ENCODE measurements around the gene UBL3.

UBL3 gene

DNA sequence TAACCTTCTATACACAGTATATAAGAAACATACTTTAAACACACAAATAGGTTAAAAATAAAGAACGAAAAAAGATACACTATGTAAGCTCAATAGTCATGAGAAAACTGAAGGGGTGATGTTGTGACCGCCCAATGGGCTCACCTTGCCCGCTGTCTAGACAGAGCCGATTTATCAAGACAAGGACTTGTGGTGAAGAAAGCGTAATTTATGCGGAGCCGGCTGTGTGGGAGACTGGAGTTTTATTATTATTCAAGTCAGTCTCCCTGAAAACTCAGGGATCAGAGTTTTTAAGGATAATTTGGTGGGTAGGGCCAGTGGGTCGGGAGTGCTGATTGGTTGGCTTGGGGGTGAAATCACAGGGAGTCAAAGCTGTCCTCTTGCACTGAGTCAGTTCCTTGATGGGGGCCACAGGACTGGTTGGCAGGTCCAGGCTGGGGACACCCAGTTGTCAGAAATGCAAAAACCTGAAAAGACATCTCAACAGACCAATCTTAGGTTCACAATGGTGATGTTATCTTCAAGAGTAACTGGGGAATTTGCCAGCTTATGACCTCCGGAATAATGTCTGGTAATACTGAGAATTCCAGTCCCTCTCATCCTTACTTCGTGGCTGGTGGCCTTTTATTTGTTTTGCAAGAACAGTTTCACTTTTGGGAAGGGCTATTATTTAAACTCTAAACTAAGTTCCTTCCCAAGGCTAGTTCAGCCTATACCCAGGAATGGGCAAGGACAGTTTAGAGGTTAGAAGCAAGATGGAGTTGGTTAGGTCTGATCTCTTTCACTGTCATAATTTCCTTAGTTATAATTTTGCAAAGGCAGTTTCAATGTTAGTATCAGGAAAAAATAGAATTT, 96.6 kb downstream of the UBL3 start:
- DNase-seq, result no peak

GRCh38 chr13:29752175-29752574, 98.2 kb downstream of the UBL3 start:
- DNase-seq, result no peak

GRCh38 chr13:29750183-29750530, 100.3 kb downstream of the UBL3 start:
- no peak for DNase-seq

DNA sequence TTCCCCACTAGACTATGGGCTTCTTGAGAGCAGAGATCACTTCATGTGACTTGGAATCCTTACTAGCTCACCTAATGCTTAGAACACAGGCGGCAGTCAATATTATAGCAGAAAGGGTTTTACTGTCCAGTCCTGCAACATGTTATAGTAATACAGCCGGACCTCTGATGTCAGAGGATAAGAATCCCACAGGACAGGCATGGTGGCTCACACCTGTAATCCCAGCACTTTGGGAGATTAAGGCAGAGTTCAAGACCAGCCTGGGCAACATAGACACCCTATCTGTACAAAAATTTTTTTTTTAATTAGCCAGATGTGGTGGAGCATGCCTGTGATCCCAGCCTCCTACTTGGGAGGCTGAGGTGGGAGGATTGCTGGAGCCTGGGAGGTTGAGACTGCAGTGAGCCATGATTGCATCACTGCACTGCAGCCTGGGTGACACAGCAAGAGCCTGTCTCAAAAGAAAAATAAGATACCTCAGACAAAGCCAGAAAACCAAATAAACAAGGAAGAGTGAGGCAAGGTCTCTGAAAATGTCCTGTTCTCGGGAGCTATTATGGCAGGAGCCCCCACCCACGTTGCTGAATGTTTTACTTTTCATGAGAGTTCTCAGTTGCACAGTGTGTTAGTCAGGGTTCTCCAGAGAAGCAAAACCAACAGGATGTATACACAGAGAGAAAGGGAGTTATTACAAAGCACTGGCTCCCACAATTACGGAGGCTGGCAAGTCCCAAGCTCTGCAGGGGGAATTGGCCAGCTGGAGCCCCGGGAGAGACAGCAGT, 100.8 kb downstream of the UBL3 start:
- peak; percentile 3 for DNase-seq

DNA sequence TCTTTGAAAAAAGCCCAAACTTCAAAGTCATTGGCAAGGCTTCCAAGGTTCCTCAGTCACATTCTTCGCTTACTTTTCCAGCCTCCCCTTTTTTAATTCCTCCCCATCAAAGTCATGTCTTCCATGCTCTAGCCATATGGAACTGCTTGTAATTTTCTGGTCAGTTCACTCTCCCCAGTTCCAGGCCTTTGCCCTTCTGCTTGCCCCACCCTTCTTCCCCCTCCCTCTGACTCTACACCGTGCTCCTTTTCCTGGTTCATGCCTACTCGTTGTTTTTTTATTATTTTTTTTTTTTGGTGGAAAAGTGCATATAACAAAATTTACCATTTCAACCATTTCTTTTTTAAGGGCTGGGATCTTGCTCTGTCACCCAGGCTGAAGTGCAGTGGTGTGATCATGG, 102.3 kb downstream of the UBL3 start:
- no peak for DNase-seq

DNA sequence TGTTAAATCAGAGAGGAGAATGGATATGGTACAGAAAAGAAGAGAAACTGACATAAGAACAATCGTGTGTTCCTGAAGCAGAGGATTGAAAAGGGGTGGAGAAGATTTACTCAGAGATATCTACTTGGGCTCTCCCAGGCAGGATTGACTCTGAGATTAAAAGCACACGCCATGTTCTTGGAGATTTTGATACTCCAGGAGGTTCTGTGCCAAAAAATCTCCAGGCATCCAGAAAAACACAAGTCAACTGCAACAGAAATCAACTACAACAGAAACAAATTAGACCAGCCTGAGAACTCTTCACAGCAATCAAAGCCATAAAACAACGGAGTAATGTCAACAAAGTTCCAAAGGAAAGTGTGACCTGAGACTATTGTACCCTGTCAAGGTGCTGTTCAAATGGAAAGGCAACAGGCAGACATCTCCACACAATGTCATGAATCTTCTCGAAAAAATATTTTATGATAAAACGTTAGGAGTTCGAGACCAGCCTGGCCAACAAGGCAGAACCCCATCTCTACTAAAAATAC, 104.2 kb downstream of the UBL3 start:
- no peak for DNase-seq

DNA sequence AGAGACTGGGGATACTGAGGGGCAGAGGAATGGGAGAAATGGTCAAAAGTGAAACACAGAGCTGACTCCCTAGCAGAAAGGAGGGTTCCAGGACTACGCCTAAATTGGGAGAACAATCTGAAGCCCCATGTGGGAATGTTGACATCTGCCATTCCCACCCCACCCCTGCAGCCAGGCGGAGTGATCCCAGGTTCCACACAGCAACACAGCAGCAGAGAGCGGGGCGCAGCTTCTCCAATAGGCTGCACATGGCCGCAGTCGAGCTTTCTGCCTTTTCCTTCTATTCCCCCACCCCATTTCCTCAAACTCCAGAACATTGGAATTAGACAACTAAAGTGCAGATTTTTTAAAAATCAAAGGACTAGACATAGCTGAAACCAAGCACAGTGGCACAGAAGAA, 104.7 kb downstream of the UBL3 start:
- DNase-seq, result no peak

- no peak for DNase-seq
Observed at GRCh38 chr13:29743201-29743786, 107.1 kb downstream of the UBL3 start.

- no peak for DNase-seq
Observed at GRCh38 chr13:29740961-29741360, 109.5 kb downstream of the UBL3 start.

GRCh38 chr13:29737061-29737460, 113.4 kb downstream of the UBL3 start:
- DNase-seq, result no peak

- DNase-seq, result peak; percentile 90
Observed at GRCh38 chr13:29733147-29733611, 117.2 kb downstream of the UBL3 start.

DNA sequence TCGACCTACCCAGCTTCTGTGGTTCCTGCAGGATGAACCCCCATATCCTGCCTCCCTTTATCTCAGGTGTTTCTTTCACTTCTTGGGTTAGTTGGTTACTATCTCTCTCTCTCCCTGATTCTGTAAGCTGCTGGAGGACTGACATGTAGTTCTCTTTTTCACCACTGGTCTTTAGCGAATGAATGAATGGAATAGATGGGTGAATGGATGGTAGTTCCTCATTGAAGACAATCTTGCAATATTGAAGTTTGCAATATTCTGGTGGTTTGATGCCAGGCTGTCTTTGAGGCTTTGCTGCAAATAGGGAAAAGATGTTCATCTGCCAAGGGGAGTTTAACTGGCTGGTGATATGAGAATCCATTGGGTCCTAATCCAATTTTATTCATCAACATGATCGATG, 120.2 kb downstream of the UBL3 start:
- peak; percentile 0 for DNase-seq

DNA sequence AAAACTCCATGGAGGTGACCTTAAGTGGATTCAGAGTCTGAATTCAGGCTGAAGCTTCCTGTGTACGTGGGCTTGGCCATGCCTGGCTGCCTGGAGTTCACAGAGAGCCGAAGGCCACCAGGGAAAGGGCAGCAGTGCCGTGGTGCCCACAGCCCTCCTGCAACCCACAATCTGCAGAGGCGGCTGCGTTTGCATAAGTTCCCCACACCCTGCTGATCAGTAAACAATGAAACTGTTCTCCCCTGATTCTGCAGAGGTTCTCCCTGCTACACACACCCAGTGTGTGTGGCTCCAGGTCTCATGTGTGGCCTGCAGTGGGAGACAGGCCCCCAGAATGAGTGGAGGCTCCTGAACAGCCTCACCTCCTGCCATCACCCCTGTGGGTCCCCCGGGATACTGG, 128.0 kb downstream of the UBL3 start:
- DNase-seq, result no peak

- DNase-seq, result no peak
Observed at GRCh38 chr13:29721766-29722165, 128.7 kb downstream of the UBL3 start.

DNA sequence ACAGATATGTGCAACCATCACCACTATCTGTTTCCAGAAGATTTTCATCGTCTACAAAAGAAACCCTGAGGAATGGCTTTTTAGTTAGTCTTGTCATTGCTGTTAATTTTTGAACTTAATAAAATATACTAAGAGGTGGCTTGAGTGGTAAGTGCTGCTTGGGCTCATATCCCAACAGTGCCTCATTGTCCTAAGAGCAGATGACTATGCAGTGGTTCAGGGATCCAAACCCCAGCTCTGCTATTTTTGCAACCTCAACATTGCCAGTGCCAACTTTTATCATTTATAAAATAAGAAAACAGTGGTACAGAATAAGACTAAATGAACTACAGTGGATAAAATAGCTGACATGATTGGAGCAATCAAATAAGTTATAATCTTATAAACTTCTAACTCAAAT, 131.7 kb downstream of the UBL3 start:
- no peak for DNase-seq

DNA sequence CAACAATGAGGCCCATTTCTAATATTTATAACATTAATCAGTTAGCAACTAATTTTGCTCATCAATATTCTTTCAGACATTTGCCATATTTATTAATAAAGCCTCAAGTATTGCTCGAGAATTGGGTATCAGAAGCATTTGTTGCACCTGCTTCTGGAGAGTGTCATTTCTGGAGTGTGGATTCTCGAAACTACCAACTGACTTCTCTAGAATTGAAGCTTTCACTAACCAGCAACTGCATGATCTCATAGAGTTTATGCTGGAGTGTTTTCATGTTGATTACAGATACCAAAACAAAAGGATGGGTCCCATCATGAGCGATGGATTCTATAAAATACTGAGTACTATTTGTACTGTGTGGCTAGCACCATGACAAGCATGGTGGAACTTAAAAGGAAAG, 133.9 kb downstream of the UBL3 start:
- no peak for DNase-seq

Measured in OCI-M1 (cell line).